GM12864 (cell line): Measurements from ENCODE around the gene CLSTN3.

Source experiments
- DNase-seq: peaks from one replicate; pipeline ENCODE4 v3.0.0-alpha.2; 2011; ENCODE audit warnings: low read depth
- H3K4me3 ChIP-seq: 2 replicates; pipeline ENCODE4 v1.5.1; 2011; ENCODE audit warnings: mild to moderate bottlenecking, low read depth, low read length, control low read depth
- TF ChIP-seq, protein P1 (sequence below): IDR thresholded peaks from 2 replicates; pipeline ENCODE4 v1.5.1; 2011; ENCODE audit warnings: low read depth, mild to moderate bottlenecking, moderate library complexity, low read length, control low read depth, inconsistent platforms; ENCODE audit errors: missing control alignments

CLSTN3 gene

GRCh38 chr12:7188562-7189397 lies 58.6 kb downstream of the CLSTN3 start:
- H3K4me3 ChIP-seq: peak overlapping the region; percentile 82
- peak; percentile 16 for DNase-seq
- TF ChIP-seq, protein P1, sequence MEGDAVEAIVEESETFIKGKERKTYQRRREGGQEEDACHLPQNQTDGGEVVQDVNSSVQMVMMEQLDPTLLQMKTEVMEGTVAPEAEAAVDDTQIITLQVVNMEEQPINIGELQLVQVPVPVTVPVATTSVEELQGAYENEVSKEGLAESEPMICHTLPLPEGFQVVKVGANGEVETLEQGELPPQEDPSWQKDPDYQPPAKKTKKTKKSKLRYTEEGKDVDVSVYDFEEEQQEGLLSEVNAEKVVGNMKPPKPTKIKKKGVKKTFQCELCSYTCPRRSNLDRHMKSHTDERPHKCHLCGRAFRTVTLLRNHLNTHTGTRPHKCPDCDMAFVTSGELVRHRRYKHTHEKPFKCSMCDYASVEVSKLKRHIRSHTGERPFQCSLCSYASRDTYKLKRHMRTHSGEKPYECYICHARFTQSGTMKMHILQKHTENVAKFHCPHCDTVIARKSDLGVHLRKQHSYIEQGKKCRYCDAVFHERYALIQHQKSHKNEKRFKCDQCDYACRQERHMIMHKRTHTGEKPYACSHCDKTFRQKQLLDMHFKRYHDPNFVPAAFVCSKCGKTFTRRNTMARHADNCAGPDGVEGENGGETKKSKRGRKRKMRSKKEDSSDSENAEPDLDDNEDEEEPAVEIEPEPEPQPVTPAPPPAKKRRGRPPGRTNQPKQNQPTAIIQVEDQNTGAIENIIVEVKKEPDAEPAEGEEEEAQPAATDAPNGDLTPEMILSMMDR: peak; percentile 72

- peak within 1 kb of the TSS; percentile 82 for H3K4me3 ChIP-seq
- peak; percentile 85 for DNase-seq
- TF ChIP-seq, protein P1: no peak
Observed at GRCh38 chr12:7189398-7190267, 59.5 kb downstream of the CLSTN3 start, which contains the start of gene PEX5. PEX5 (plus strand) TSS chr12:7189686; CDS start chr12:7190378, 692 bp downstream.

GRCh38 chr12:7190268-7191055 lies 60.3 kb downstream of the CLSTN3 start:
- TF ChIP-seq, protein P1: no peak
- no peak for DNase-seq
- H3K4me3 ChIP-seq: peak overlapping the region; percentile 82

- H3K4me3 ChIP-seq: no peak overlapping the region
- no peak for DNase-seq
- TF ChIP-seq, protein P1: no peak
Observed at GRCh38 chr12:7193674-7194073, 63.5 kb downstream of the CLSTN3 start.

GRCh38 chr12:7197841-7198240 lies 67.7 kb downstream of the CLSTN3 start:
- no peak for DNase-seq
- no peak overlapping the region for H3K4me3 ChIP-seq
- TF ChIP-seq, protein P1: no peak

GRCh38 chr12:7203109-7203508 lies 72.9 kb downstream of the CLSTN3 start:
- DNase-seq: no peak
- H3K4me3 ChIP-seq: no peak overlapping the region
- TF ChIP-seq, protein P1: no peak
